ENCODE data around the gene VWA8.
"Not testable (repeated sequence)": the region's sequence is repeated elsewhere in the genome, so short reads cannot be mapped to it uniquely, and the experiment has no call there.

The VWA8 gene

GRCh38 chr13:41835871-41836270 is 125.0 kb downstream of the VWA8 start:
- no peaks in the 10 kb centered on the region for H3K9me2 ChIP-seq (replicated peaks; ENCODE audit: control insufficient read depth, low read length)
- no peak overlapping the region for H3K4me2 ChIP-seq (ENCODE audit: low read length)
- H3K4me1 ChIP-seq (ENCODE audit: control insufficient read depth, low read length) = peaks cover 18% of the 10 kb centered on the region
- H3K9me3 ChIP-seq (ENCODE audit: control insufficient read depth, insufficient read depth, low read length) = 0 out of 2 replicates have a peak, but pooled peaks cover 3% of the 10 kb centered on the region
- H3K4me3 ChIP-seq (ENCODE audit: low read length) = no peak overlapping the region
- H4K20me1 ChIP-seq (ENCODE audit: control insufficient read depth, insufficient read depth, low read depth, low read length) = no peaks in the 10 kb centered on the region
- no peaks in the 10 kb centered on the region for H3K27me3 ChIP-seq (ENCODE audit: control insufficient read depth, low read length)
- TF ChIP-seq, protein P1, sequence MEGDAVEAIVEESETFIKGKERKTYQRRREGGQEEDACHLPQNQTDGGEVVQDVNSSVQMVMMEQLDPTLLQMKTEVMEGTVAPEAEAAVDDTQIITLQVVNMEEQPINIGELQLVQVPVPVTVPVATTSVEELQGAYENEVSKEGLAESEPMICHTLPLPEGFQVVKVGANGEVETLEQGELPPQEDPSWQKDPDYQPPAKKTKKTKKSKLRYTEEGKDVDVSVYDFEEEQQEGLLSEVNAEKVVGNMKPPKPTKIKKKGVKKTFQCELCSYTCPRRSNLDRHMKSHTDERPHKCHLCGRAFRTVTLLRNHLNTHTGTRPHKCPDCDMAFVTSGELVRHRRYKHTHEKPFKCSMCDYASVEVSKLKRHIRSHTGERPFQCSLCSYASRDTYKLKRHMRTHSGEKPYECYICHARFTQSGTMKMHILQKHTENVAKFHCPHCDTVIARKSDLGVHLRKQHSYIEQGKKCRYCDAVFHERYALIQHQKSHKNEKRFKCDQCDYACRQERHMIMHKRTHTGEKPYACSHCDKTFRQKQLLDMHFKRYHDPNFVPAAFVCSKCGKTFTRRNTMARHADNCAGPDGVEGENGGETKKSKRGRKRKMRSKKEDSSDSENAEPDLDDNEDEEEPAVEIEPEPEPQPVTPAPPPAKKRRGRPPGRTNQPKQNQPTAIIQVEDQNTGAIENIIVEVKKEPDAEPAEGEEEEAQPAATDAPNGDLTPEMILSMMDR (IDR thresholded peaks at IDR 0.05; ENCODE audit: low read depth, low read length, poor library complexity, severe bottlenecking) = no peak
- TF ChIP-seq EZH2phosphoT487 (IDR thresholded peaks at IDR 0.05; ENCODE audit: borderline replicate concordance, low read length) = no peak
- peaks cover 6% of the 10 kb centered on the region for H3K36me3 ChIP-seq (ENCODE audit: control insufficient read depth, low read length)
- H3F3A ChIP-seq (ENCODE audit: control insufficient read depth, insufficient read depth) = no peaks in the 10 kb centered on the region
- H3K27ac ChIP-seq (ENCODE audit: low read depth, low read length) = no peak overlapping the region
- H3K79me2 ChIP-seq (ENCODE audit: control insufficient read depth, low read length) = no peaks in the 10 kb centered on the region

DNA sequence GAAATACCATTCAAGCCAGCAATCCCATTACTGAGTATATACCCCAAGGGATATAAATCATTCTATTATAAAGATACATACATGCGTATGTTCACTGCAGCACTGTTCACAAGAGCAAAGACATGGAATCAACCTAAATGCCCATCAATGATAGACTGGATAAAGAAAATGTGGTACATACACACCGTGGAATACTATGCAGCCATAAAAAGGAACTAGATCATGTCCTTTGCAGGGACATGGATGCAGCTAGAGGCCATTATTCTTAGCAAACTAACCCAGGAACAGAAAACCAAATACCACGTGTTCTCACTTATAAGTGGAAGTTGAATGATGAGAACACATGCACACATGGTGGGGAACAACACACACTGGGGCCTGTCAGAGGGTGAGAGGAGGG is 126.2 kb downstream of the VWA8 start:
- not testable (repeated sequence) for H3K27ac ChIP-seq (ENCODE audit: low read depth, low read length); H3K4me3 ChIP-seq (ENCODE audit: low read length)
- H3K4me1 ChIP-seq (ENCODE audit: control insufficient read depth, low read length) = peaks cover 18% of the 10 kb centered on the region

DNA sequence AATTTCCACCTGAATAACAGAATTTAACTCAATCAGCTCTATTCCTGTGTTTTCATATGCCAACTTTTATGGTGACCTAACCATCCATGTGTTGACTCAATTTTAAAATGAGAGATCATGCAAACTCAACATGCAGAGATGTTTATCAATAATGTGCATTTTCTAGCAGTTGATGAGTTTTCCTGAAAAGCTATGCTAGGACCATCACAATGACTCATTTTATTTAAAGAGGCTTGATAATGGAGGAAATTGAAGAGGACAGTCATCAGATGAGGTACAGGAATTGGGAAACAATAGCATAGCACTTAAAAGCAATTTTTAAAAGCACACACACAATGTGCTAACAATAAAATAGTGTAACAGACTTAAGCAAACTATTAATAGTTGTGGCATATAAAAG is 127.1 kb downstream of the VWA8 start:
- no peak overlapping the region for H3K4me2 ChIP-seq (ENCODE audit: low read length)
- 0 out of 2 replicates have a peak, but pooled peaks cover 3% of the 10 kb centered on the region for H3K9me3 ChIP-seq (ENCODE audit: control insufficient read depth, insufficient read depth, low read length)
- TF ChIP-seq EZH2phosphoT487 (IDR thresholded peaks at IDR 0.05; ENCODE audit: borderline replicate concordance, low read length) = no peak
- TF ChIP-seq, protein P1 (IDR thresholded peaks at IDR 0.05; ENCODE audit: low read depth, low read length, poor library complexity, severe bottlenecking) = no peak
- no peak overlapping the region for H3K4me3 ChIP-seq (ENCODE audit: low read length)
- no peaks in the 10 kb centered on the region for H4K20me1 ChIP-seq (ENCODE audit: control insufficient read depth, insufficient read depth, low read depth, low read length)
- H3K27ac ChIP-seq (ENCODE audit: low read depth, low read length) = no peak overlapping the region
- H3K36me3 ChIP-seq (ENCODE audit: control insufficient read depth, low read length) = peaks cover 6% of the 10 kb centered on the region
- H3K4me1 ChIP-seq (ENCODE audit: control insufficient read depth, low read length) = peaks cover 18% of the 10 kb centered on the region
- no peaks in the 10 kb centered on the region for H3K27me3 ChIP-seq (ENCODE audit: control insufficient read depth, low read length)
- H3K79me2 ChIP-seq (ENCODE audit: control insufficient read depth, low read length) = no peaks in the 10 kb centered on the region
- H3K9me2 ChIP-seq (replicated peaks; ENCODE audit: control insufficient read depth, low read length) = no peaks in the 10 kb centered on the region
- no peaks in the 10 kb centered on the region for H3F3A ChIP-seq (ENCODE audit: control insufficient read depth, insufficient read depth)

More for the DNA sequence above, 126.2 kb downstream of the VWA8 start:
- not testable (repeated sequence) for H3K79me2 ChIP-seq (ENCODE audit: control insufficient read depth, low read length); H3F3A ChIP-seq (ENCODE audit: control insufficient read depth, insufficient read depth); H3K9me3 ChIP-seq (ENCODE audit: control insufficient read depth, insufficient read depth, low read length); H3K27me3 ChIP-seq (ENCODE audit: control insufficient read depth, low read length); H4K20me1 ChIP-seq (ENCODE audit: control insufficient read depth, insufficient read depth, low read depth, low read length); H3K4me2 ChIP-seq (ENCODE audit: low read length); H3K9me2 ChIP-seq (replicated peaks; ENCODE audit: control insufficient read depth, low read length); H3K36me3 ChIP-seq (ENCODE audit: control insufficient read depth, low read length)

DNA sequence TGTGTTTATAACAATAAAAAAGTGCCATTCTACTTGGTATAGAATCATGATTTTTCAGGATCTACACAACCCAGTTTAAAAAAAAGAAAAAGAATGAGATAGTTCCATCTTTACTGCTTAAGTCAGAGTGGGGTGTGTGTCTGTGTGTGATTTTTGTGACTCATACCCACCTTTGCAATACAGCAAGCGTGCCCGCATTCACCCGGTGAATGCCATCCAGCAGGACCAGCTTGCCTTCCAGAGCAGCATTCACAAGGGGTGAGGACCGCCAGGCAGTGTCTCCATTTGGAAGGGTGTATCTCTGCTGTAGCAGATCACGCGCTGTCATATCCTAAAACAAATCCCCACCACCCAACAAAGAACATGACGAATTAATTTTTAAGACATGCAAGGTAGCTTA is 127.7 kb downstream of the VWA8 start:
- 0 out of 2 replicates have a peak, but pooled peaks cover 3% of the 10 kb centered on the region for H3K9me3 ChIP-seq (ENCODE audit: control insufficient read depth, insufficient read depth, low read length)

More for the DNA sequence above, 127.7 kb downstream of the VWA8 start:
- Histone ChIP-seq H3K4me1 (ENCODE audit: control insufficient read depth, low read length) (peaks cover 14% of the 10 kb centered on the region), H4K20me1 (ENCODE audit: control insufficient read depth, insufficient read depth, low read depth, low read length) (no peaks in the 10 kb centered on the region), H3K27ac (ENCODE audit: low read depth, low read length) (no peak overlapping the region), H3F3A (ENCODE audit: control insufficient read depth, insufficient read depth) (no peaks in the 10 kb centered on the region), H3K4me2 (ENCODE audit: low read length) (no peak overlapping the region), H3K4me3 (ENCODE audit: low read length) (no peak overlapping the region), H3K79me2 (ENCODE audit: control insufficient read depth, low read length) (no peaks in the 10 kb centered on the region), H3K36me3 (ENCODE audit: control insufficient read depth, low read length) (peaks cover 6% of the 10 kb centered on the region), H3K27me3 (ENCODE audit: control insufficient read depth, low read length) (no peaks in the 10 kb centered on the region), H3K9me2 (replicated peaks; ENCODE audit: control insufficient read depth, low read length) (no peaks in the 10 kb centered on the region)
- TF ChIP-seq, protein P1 (IDR thresholded peaks at IDR 0.05; ENCODE audit: low read depth, low read length, poor library complexity, severe bottlenecking) = no peak
- TF ChIP-seq EZH2phosphoT487 (IDR thresholded peaks at IDR 0.05; ENCODE audit: borderline replicate concordance, low read length) = no peak
